SH-SY5Y (cell line): Measurements from ENCODE around the gene ANGEL2.

Source experiments
- GATA2 ChIP-seq: IDR thresholded peaks from 2 replicates; pipeline ENCODE4 v1.6.1; 2011; ENCODE audit warnings: mild to moderate bottlenecking, low read depth, low read length
- GATA3 ChIP-seq: IDR thresholded peaks from 2 replicates; pipeline ENCODE4 v1.6.1; 2011; ENCODE audit warnings: low read depth, mild to moderate bottlenecking, low read length, moderate library complexity

Gene ANGEL2

GRCh38 chr1:212953321-212953720 lies 62.3 kb downstream of the ANGEL2 start:
- TF ChIP-seq GATA3 (no peak), GATA2 (no peak)

- TF ChIP-seq GATA2 (no peak), GATA3 (no peak)
Measured at GRCh38 chr1:212952641-212952976, 63.1 kb downstream of the ANGEL2 start.

- TF ChIP-seq GATA3 (no peak), GATA2 (no peak)
Measured at GRCh38 chr1:212951947-212952640, 63.6 kb downstream of the ANGEL2 start.

- no peak for TF ChIP-seq GATA2
- TF ChIP-seq GATA3, result no peak
Measured at GRCh38 chr1:212951126-212951946, 64.3 kb downstream of the ANGEL2 start.

GRCh38 chr1:212950243-212951125 lies 65.2 kb downstream of the ANGEL2 start, which contains the start of gene VASH2:
Gene VASH2 (plus strand): TSS chr1:212950541. CDS start chr1:212951543, 1,002 bp downstream.
- TF ChIP-seq GATA2 (no peak), GATA3 (no peak)

- TF ChIP-seq GATA2, result no peak
- no peak for TF ChIP-seq GATA3
Measured at GRCh38 chr1:212949771-212950170, 65.9 kb downstream of the ANGEL2 start.

GRCh38 chr1:212946872-212947271 lies 68.8 kb downstream of the ANGEL2 start:
- TF ChIP-seq GATA2, result no peak
- no peak for TF ChIP-seq GATA3

- TF ChIP-seq GATA3 (no peak), GATA2 (no peak)
Measured at GRCh38 chr1:212945463-212946160, 70.1 kb downstream of the ANGEL2 start.

GRCh38 chr1:212945056-212945455 lies 70.6 kb downstream of the ANGEL2 start:
- TF ChIP-seq GATA2 (no peak), GATA3 (no peak)

GRCh38 chr1:212944229-212944901 lies 71.3 kb downstream of the ANGEL2 start:
- TF ChIP-seq GATA3, result no peak
- no peak for TF ChIP-seq GATA2

- no peak for TF ChIP-seq GATA3
- TF ChIP-seq GATA2, result no peak
Measured at GRCh38 chr1:212943393-212943710, 72.3 kb downstream of the ANGEL2 start.

GRCh38 chr1:212942679-212943392 lies 72.8 kb downstream of the ANGEL2 start:
- no peak for TF ChIP-seq GATA2
- TF ChIP-seq GATA3, result no peak
